Esophagus muscularis mucosa (tissue), 4 donors: ENCODE results near the gene SPATA19. TPM values are rescaled to one million over a fixed set of nuclear protein-coding genes. Genes with fewer than 3 reads are reported as not detected.

Experiments used
- DNase-seq: peaks from one replicate; pipeline ENCODE4 v3.0.0-alpha.2; 2017; ENCODE audit errors: extremely low spot score
- H3K27ac ChIP-seq, 4 donors: fragments of 200-600 bp; sonication (generic); replicated peaks in 1 of 4; 1 replicate in 3 of 4; 2 replicates in 1 of 4; pipeline ENCODE4 v1.5.1; 2016 to 2019; ENCODE audit warnings: mild to moderate bottlenecking in 1 of 4
- H3K27me3 ChIP-seq, 4 donors: fragments of 200-600 bp; sonication (generic); one replicate each; pipeline versions ENCODE4 v1.5.1 to v1.6.0; 2016 to 2019
- H3K36me3 ChIP-seq, 4 donors: fragments of 200-600 bp; sonication (generic); one replicate each; pipeline ENCODE4 v1.5.1; 2016 to 2019
- H3K4me1 ChIP-seq, 4 donors: fragments of 200-600 bp; sonication (generic); one replicate each; pipeline ENCODE4 v1.5.1; 2016 to 2019
- H3K4me3 ChIP-seq, 4 donors: fragments of 200-600 bp; sonication (generic); 1 replicate in 2 of 4; 2 replicates in 2 of 4; pipeline ENCODE4 v1.5.1; 2016 to 2019; ENCODE audit warnings: mild to moderate bottlenecking in 4 of 4, moderate library complexity in 1 of 4
- H3K9me3 ChIP-seq, 4 donors: fragments of 200-600 bp; sonication (generic); 1 replicate in 3 of 4; 2 replicates in 1 of 4; pipeline ENCODE4 v1.5.1; 2016 to 2019
- EP300 ChIP-seq: sonication (generic); formaldehyde crosslinking; IDR thresholded peaks from one replicate; pipeline ENCODE4 v1.6.1; 2017; ENCODE audit warnings: antibody characterized with exemption
- POLR2A ChIP-seq: fragments of 450-650 bp; IDR thresholded peaks from one replicate; pipeline ENCODE4 v1.6.1; 2017; ENCODE audit warnings: antibody characterized with exemption, moderate library complexity, mild to moderate bottlenecking, low read depth
- POLR2AphosphoS5 ChIP-seq, 2 donors: sonication (generic); formaldehyde crosslinking; IDR thresholded peaks; one replicate each; pipeline ENCODE4 v1.6.1; 2017; ENCODE audit warnings: antibody characterized with exemption in 2 of 2
- WGBS: methylation state at CpG from one replicate; pipeline ENCODE4 v1.1.5; 2018; 5-methylcytosine and 5-hydroxymethylcytosine counted together
- intact Hi-C: fragments of 100-400 bp; cut with DNase I; formaldehyde crosslinking; loops from one replicate; pipeline ENCODE4 v1.15.1; 2023
- total RNA-seq, 4 donors: library from RNA; depleted of rRNA; stranded (reverse); fragments of >200 nt; gene quantifications; one replicate each; pipeline versions ENCODE4 v1.1.0 to v1.2.1, GENCODE V29; 2016
- TF ChIP-seq, protein P1 (sequence below), 3 experiments: fragments of 200-600 bp in 2 of 3; fragments of 450-650 bp in 1 of 3; sonication (generic) in 2 of 3; IDR thresholded peaks; one replicate each; pipeline ENCODE4 v1.5.1; 2017 to 2019; ENCODE audit warnings: antibody characterized with exemption in 3 of 3, mild to moderate bottlenecking in 2 of 3, moderate library complexity in 1 of 3

Gene SPATA19, protein sequence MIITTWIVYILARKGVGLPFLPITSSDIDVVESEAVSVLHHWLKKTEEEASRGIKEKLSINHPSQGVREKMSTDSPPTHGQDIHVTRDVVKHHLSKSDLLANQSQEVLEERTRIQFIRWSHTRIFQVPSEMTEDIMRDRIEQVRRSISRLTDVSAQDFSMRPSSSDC
- not detected for total RNA-seq

DNA sequence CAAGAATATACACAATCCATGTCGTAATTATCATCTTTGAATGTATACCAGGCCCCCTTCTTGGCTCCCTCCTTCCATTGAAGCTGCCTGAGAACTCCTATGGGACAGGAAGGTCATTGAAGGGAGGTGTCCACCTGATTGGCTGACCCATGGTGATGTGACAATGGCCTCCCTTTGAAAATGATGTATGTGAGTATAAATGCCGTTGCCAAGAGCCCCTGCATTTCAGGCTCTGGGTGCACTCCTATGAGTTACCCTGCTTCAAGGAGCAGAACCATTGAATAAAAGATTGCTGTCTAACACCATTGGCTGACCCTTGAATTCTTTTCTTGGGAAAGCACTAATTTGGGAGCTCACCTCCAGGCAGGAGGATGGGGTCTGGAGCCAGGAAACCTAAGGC, at the start of gene SPATA19:
SPATA19 (minus strand) TSS at position 101 of the 400 bp plus-strand sequence; CDS start at position 34, 67 bp downstream.
- intact Hi-C loops = no loop called here
- peaks cover 0 to 10% (median 0%) of the 10 kb centered on the region in 4 donors for H3K9me3 ChIP-seq

DNA sequence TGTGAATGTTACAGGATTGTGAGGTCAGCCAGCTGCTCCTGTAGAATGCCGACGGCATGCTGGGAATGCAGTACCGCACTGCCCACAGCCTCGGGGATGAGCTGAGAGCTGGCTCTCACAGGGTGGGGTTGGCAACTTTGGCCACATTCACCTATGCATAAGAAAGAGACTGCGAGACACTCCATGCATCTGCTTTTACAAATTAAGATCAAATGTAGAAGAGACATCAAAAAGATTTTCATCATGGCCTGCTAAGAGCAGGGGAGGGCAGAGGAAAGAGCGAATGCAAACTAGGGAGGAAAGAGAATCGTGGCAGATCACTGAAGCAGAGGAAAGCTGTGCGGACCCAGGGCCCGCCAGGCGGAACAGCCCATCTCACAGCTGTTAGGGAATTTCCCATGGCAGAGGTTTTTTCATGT, 49.8 kb upstream of the SPATA19 start:
- intact Hi-C loops = no loop called here
- H3K27ac ChIP-seq = peak overlapping the region; percentile 14 to 60 (median 34)
- H3K4me3 ChIP-seq = no peak overlapping the region
- H3K36me3 ChIP-seq = peaks cover 0 to 37% (median 19%) of the 10 kb centered on the region in 4 donors
- TF ChIP-seq POLR2A (no peak), POLR2AphosphoS5 (IDR thresholded peaks at IDR 0.05) (peak in 1 of 2 donors; percentile 22)
- no peak for DNase-seq
- peaks cover 0 to 10% (median 0%) of the 10 kb centered on the region in 4 donors for H3K27me3 ChIP-seq
- no peaks in the 10 kb centered on the region for H3K9me3 ChIP-seq
- 36% methylated on average over 10 of the region's 10 CpGs for WGBS
- peaks cover 8 to 21% (median 16%) of the 10 kb centered on the region in 4 donors for H3K4me1 ChIP-seq

More for the DNA sequence above, at the start of gene SPATA19:
- no peaks in the 10 kb centered on the region for H3K4me1 ChIP-seq
- DNase-seq = peak; percentile 68
- no peak within 1 kb of the TSS for H3K4me3 ChIP-seq
- TF ChIP-seq, protein P1, sequence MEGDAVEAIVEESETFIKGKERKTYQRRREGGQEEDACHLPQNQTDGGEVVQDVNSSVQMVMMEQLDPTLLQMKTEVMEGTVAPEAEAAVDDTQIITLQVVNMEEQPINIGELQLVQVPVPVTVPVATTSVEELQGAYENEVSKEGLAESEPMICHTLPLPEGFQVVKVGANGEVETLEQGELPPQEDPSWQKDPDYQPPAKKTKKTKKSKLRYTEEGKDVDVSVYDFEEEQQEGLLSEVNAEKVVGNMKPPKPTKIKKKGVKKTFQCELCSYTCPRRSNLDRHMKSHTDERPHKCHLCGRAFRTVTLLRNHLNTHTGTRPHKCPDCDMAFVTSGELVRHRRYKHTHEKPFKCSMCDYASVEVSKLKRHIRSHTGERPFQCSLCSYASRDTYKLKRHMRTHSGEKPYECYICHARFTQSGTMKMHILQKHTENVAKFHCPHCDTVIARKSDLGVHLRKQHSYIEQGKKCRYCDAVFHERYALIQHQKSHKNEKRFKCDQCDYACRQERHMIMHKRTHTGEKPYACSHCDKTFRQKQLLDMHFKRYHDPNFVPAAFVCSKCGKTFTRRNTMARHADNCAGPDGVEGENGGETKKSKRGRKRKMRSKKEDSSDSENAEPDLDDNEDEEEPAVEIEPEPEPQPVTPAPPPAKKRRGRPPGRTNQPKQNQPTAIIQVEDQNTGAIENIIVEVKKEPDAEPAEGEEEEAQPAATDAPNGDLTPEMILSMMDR (IDR thresholded peaks at IDR 0.05) = no peak
- TF ChIP-seq EP300 (no peak), POLR2A (no peak)
- no peak within 1 kb of the TSS for H3K27ac ChIP-seq
- 62% methylated on average over 2 of the region's 2 CpGs for WGBS
- H3K27me3 ChIP-seq = peaks cover 0 to 13% (median 0%) of the 10 kb centered on the region in 4 donors
- no peaks in the 10 kb centered on the region for H3K36me3 ChIP-seq

DNA sequence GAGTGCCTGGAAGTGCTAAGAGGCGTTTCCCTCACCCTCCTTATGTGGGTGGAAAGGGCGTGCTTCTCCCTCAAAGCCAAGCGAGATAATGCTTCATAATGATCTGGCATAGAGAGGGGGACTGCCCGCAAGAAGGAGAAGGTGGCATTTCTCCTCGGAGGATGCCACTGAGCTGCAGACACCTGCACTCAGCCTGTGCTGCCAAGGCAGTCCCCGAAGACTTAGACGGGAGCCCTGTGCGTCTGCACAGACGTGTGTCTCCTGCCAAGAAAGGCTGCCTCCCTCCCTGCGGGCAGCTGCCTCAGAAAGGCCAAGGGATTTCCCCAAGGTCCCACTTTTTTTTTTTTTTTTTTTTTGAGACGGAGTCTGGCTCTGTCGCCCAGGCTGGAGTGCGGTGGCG, 48.1 kb upstream of the SPATA19 start:
- 74% methylated on average over 14 of the region's 14 CpGs for WGBS
- H3K4me1 ChIP-seq = peaks cover 8 to 21% (median 16%) of the 10 kb centered on the region in 4 donors
- peaks cover 0 to 21% (median 9%) of the 10 kb centered on the region in 4 donors for H3K36me3 ChIP-seq
- H3K9me3 ChIP-seq = no peaks in the 10 kb centered on the region
- H3K27ac ChIP-seq = no peak overlapping the region
- intact Hi-C loops = no loop called here
- no peak for DNase-seq
- H3K4me3 ChIP-seq = no peak overlapping the region
- peaks cover 0 to 12% (median 0%) of the 10 kb centered on the region in 4 donors for H3K27me3 ChIP-seq
- TF ChIP-seq EP300 = no peak
- no peak for TF ChIP-seq POLR2AphosphoS5 (IDR thresholded peaks at IDR 0.05)
- TF ChIP-seq, protein P1 (IDR thresholded peaks at IDR 0.05) = no peak
- TF ChIP-seq POLR2A = no peak

DNA sequence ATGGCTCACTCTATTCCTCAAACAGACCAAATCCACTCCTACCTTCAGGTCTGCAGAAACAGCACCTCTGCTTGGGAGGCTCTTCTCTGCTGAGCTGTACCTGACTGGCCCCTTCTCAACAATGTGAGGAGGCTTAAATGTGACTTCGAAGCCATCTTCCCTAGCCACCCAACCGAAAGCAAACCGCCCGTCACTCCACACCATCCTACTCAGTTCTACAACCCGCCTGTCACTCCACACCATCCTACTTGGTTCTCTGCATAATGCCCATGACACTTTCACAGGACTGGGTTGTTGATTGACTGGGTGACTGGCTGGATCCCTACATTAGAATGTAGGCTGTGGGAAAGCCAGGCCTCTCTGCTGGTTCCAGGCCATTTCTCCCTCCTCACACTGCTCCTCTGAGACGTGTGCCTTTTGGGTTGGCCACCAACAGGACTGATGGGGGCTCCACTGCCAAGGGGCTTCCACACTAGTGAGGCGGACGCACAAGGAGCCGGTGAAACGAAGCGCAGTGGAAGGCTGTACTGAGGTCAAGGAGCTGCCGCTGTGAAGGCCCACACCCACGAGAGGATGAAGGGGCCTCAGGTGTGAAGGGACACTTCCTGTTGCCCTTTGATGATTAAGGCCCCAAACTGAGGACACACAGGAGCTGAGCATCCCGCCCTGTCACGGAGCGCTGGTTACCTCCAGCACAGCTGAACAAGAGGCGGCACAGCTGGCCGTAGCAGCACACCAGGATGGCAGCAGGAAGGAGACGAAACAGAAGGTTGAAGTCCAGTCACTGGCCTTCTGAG, 47.5 kb upstream of the SPATA19 start:
- H3K36me3 ChIP-seq = peaks cover 0 to 15% (median 6%) of the 10 kb centered on the region in 4 donors
- intact Hi-C loops = no loop called here
- H3K9me3 ChIP-seq = no peaks in the 10 kb centered on the region
- no peak overlapping the region for H3K27ac ChIP-seq
- H3K4me3 ChIP-seq = no peak overlapping the region
- TF ChIP-seq EP300 (no peak), POLR2A (no peak), POLR2AphosphoS5 (IDR thresholded peaks at IDR 0.05) (no peak)
- TF ChIP-seq, protein P1 (IDR thresholded peaks at IDR 0.05) = no peak
- H3K4me1 ChIP-seq = peaks cover 8 to 21% (median 16%) of the 10 kb centered on the region in 4 donors
- H3K27me3 ChIP-seq = peaks cover 0 to 12% (median 0%) of the 10 kb centered on the region in 4 donors
- 94% methylated on average over 18 of the region's 19 CpGs for WGBS
- DNase-seq = no peak

DNA sequence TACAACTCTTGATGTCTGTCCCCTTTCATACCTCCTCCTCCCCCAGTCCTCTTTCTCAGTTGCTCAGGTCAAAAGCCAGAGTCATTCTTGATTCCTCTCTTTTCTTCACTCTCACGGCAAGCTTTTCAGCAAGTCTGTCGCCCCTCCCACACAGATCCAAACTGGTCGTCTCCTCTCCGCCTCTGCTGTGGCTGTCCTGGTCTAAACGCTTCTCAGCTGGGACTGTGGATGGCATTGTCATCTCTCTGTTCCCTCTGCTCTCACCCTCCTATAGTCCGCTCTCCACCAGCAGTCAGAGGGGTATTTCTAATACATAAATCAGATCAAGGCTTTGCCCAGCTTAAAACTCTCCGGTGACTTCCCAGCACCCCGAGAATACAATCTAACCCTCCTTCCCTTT, 46.8 kb upstream of the SPATA19 start:
- DNase-seq = no peak
- TF ChIP-seq POLR2A (no peak), EP300 (no peak)
- intact Hi-C loops = no loop called here
- Histone ChIP-seq H3K9me3 (no peaks in the 10 kb centered on the region), H3K36me3 (peaks cover 0 to 8% (median 4%) of the 10 kb centered on the region in 4 donors), H3K27ac (no peak overlapping the region), H3K27me3 (peaks cover 0 to 12% (median 0%) of the 10 kb centered on the region in 4 donors), H3K4me1 (peaks cover 8 to 21% (median 16%) of the 10 kb centered on the region in 4 donors), H3K4me3 (no peak overlapping the region)
- 74% methylated on average over 8 of the region's 8 CpGs for WGBS
